Activated CD8-positive, alpha-beta T cell treated with anti-CD3 and anti-CD28 coated beads for 36 hours (primary cell): ENCODE data around the gene BANP. TPM values are rescaled to one million over a fixed set of nuclear protein-coding genes. Genes with fewer than 3 reads are reported as not detected.
"Not testable (repeated sequence)": the region's sequence is repeated elsewhere in the genome, so short reads cannot be mapped to it uniquely, and the experiment has no call there.

Source experiments
- ATAC-seq: fragments of 200-7000 bp; cut with Tn5 transposase; one replicate; pipeline ENCODE4 v1.10.0; 2021; ENCODE audit warnings: mild to moderate bottlenecking, moderate library complexity
- CTCF ChIA-PET: fragments of 350-600 bp; sonication (Branson Sonifier 250); formaldehyde crosslinking; loops from one replicate; lab custom pipeline; 2021; ENCODE audit warnings: antibody characterized with exemption; lab: Charles Lee
- POLR2A ChIA-PET: fragments of 350-600 bp; sonication (Branson Sonifier 250); formaldehyde crosslinking; loops from one replicate; lab custom pipeline; 2021; ENCODE audit warnings: antibody characterized with exemption; lab: Charles Lee
- DNase-seq: peaks from one replicate; pipeline ENCODE4 v3.0.0-alpha.2; 2020
- H3K27ac Mint-ChIP-seq: one replicate; pipeline ENCODE4 v1.8.0; 2021; ENCODE audit warnings: mild to moderate bottlenecking, mixed read lengths
- H3K27me3 Mint-ChIP-seq: one replicate; pipeline ENCODE4 v1.8.0; 2021; ENCODE audit warnings: mixed read lengths
- H3K36me3 Mint-ChIP-seq: one replicate; pipeline ENCODE4 v1.8.0; 2021; ENCODE audit warnings: low read depth, mixed read lengths
- H3K4me1 Mint-ChIP-seq: one replicate; pipeline ENCODE4 v1.8.0; 2021; ENCODE audit warnings: low read depth, mixed read lengths
- H3K4me3 Mint-ChIP-seq: one replicate; pipeline ENCODE4 v1.8.0; 2021; ENCODE audit warnings: mild to moderate bottlenecking, moderate library complexity, mixed read lengths
- H3K9me3 Mint-ChIP-seq: one replicate; pipeline ENCODE4 v1.8.0; 2021; ENCODE audit warnings: mixed read lengths
- CTCF ChIP-seq: fragments of 200-600 bp; IDR thresholded peaks from one replicate; pipeline ENCODE4 v1.8.0; 2022; ENCODE audit warnings: antibody characterized with exemption, mild to moderate bottlenecking
- intact Hi-C: fragments of 100-400 bp; cut with micrococcal nuclease; formaldehyde crosslinking; loops from one replicate; pipeline ENCODE4 v1.10.0; 2022
- total RNA-seq, 2 experiments: library from RNA; stranded (reverse); gene quantifications; one replicate each; pipeline ENCODE4 v1.2.3, GENCODE V29; 2021

The BANP gene
- total RNA-seq, 2 experiments from 2014 or later: 32.1 to 36.1 TPM

DNA sequence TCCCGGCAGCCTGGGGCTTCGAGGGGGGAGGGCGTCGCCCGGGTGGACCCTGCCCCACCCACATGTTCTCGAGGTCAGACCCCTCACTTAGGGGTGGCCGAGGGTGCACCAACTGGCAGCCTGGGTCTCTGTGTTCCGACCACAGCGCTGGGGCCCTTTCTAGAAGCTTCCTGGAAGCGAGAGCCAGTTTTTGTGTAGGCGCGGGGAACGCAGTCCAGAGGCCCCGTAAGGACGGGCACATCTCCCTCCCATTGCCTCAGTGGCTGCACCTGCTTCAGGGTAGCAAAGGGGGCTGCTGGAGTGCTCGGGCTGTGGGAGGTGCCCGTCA is 148.3 kb downstream of the BANP start:
- Mint-ChIP-seq H3K4me3 (no peak overlapping the region), H3K27ac (no peak overlapping the region), H3K36me3 (no peaks in the 10 kb centered on the region), H3K27me3 (peaks cover 4% of the 10 kb centered on the region), H3K4me1 (no peaks in the 10 kb centered on the region), H3K9me3 (peaks cover 14% of the 10 kb centered on the region)
- ChIA-PET POLR2A (no interaction called here), CTCF (no interaction called here)
- ATAC-seq (no peak), DNase-seq (no peak)
- intact Hi-C loops: no loop called here
- TF ChIP-seq CTCF: no peak

DNA sequence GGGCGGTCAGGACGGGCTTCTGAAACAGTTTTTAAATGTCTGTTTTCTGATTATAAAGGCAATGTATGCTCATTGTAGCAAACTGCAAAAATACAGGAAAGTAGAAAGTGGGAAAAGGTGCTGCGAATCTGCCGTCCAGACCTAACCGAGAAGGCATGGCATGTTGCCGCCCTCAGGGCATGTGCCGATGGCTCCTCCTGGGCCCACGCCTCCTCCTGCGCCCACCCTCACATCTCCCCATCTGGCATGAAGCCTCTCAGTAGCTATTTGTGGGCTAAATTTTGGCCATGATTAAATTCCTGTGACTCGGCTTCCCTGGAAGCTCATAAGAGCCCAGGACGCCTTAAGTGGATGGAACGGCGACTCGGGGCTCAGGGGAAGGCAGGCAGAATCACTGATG is 148.7 kb downstream of the BANP start:
- H3K4me3 Mint-ChIP-seq, H3K27ac Mint-ChIP-seq, CTCF ChIA-PET, DNase-seq, H3K27me3 Mint-ChIP-seq, POLR2A ChIA-PET, ATAC-seq, intact Hi-C loops, H3K4me1 Mint-ChIP-seq, H3K36me3 Mint-ChIP-seq: not testable (repeated sequence)
- H3K9me3 Mint-ChIP-seq: peaks cover 14% of the 10 kb centered on the region

- H3K27ac Mint-ChIP-seq, ATAC-seq, H3K9me3 Mint-ChIP-seq, H3K27me3 Mint-ChIP-seq, CTCF ChIA-PET, H3K4me3 Mint-ChIP-seq, H3K4me1 Mint-ChIP-seq, POLR2A ChIA-PET, intact Hi-C loops, DNase-seq, H3K36me3 Mint-ChIP-seq: not testable (repeated sequence)
Measured at GRCh38 chr16:88100801-88101622, 149.8 kb downstream of the BANP start.

GRCh38 chr16:88101623-88102105 is 150.4 kb downstream of the BANP start:
- H3K27ac Mint-ChIP-seq, H3K36me3 Mint-ChIP-seq, H3K9me3 Mint-ChIP-seq, H3K4me3 Mint-ChIP-seq, H3K27me3 Mint-ChIP-seq, H3K4me1 Mint-ChIP-seq, intact Hi-C loops, CTCF ChIA-PET, DNase-seq, ATAC-seq, POLR2A ChIA-PET: not testable (repeated sequence)

GRCh38 chr16:88102597-88102996 is 151.4 kb downstream of the BANP start:
- CTCF ChIA-PET: no interaction called here
- Mint-ChIP-seq H3K4me3 (no peak overlapping the region), H3K27ac (no peak overlapping the region), H3K36me3 (no peaks in the 10 kb centered on the region), H3K27me3 (peaks cover 4% of the 10 kb centered on the region), H3K9me3 (peaks cover 2% of the 10 kb centered on the region), H3K4me1 (no peaks in the 10 kb centered on the region)
- no peak for TF ChIP-seq CTCF
- ATAC-seq (no peak), DNase-seq (no peak)
- intact Hi-C loops: no loop called here
- POLR2A ChIA-PET: no interaction called here

- intact Hi-C loops: no loop called here
- DNase-seq (no peak), ATAC-seq (no peak)
- CTCF ChIA-PET: no interaction called here
- TF ChIP-seq CTCF: no peak
- no peaks in the 10 kb centered on the region for H3K4me1 Mint-ChIP-seq
- H3K9me3 Mint-ChIP-seq: no peaks in the 10 kb centered on the region
- no peak overlapping the region for H3K27ac Mint-ChIP-seq
- POLR2A ChIA-PET: no interaction called here
- no peaks in the 10 kb centered on the region for H3K36me3 Mint-ChIP-seq
- H3K27me3 Mint-ChIP-seq: peaks cover 4% of the 10 kb centered on the region
- H3K4me3 Mint-ChIP-seq: no peak overlapping the region
Measured at GRCh38 chr16:88103011-88103410, 151.8 kb downstream of the BANP start.
